HepG2 (cell line): ENCODE measurements around the gene TSPAN9.

ENCODE experiments used
- ADNP ChIP-seq: sonication (generic); formaldehyde crosslinking; IDR thresholded peaks from 2 replicates; pipeline ENCODE4 v1.4.0; 2020; ENCODE audit warnings: missing genetic modification reagents
- BCL6 ChIP-seq: IDR thresholded peaks from 2 replicates; pipeline ENCODE4 v1.6.1; 2016; ENCODE audit warnings: missing genetic modification reagents, missing compliant biosample characterization
- MAF1 ChIP-seq: sonication (generic); formaldehyde crosslinking; IDR thresholded peaks from 2 replicates; pipeline ENCODE4 v1.5.0; 2020; ENCODE audit warnings: missing genetic modification reagents, borderline replicate concordance
- ZNF83 ChIP-seq: sonication (generic); formaldehyde crosslinking; IDR thresholded peaks from 2 replicates; pipeline ENCODE4 v1.4.0; 2020; ENCODE audit warnings: missing genetic modification reagents, mild to moderate bottlenecking, borderline replicate concordance

DNA sequence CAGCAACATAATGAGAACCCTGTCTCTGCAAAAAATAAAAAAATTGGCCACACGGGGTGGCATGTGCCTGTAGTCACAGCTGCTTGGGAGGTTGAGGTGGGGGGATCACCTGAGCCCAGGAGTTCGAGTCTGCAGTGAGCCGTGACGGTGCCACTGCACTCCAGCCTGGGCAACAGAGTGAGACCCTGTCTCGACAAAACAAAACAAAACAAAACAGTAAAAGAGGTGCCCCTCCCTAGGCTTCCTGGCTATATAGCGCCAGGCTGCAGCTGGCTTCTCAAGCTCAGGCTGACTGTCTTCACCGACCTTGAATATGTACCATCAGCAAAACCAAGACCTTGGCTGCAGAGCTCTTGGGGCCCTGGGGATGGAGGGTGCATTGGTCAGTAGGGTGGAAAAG lies 29.4 kb downstream of the TSPAN9 start:
- no peak for TF ChIP-seq MAF1 (CRISPR knock-in tag)
- no peak for TF ChIP-seq ZNF83
- TF ChIP-seq BCL6 (CRISPR knock-in tag): no peak
- TF ChIP-seq ADNP (CRISPR knock-in tag): no peak
